Measurements from ENCODE around the gene PNMT.
"Not testable (repeated sequence)": the region's sequence is repeated elsewhere in the genome, so short reads cannot be mapped to it uniquely, and the experiment has no call there.

The PNMT gene

GRCh38 chr17:39706921-39707337, 38.7 kb downstream of the PNMT start:
- H3K4me3 ChIP-seq (ENCODE audit: low read length): no peak overlapping the region
- no peak for DNase-seq (ENCODE audit: low read depth)
- no peak for TF ChIP-seq CTCF (conservative IDR thresholded peaks at IDR 0.05; ENCODE audit: low read depth, low read length)

DNA sequence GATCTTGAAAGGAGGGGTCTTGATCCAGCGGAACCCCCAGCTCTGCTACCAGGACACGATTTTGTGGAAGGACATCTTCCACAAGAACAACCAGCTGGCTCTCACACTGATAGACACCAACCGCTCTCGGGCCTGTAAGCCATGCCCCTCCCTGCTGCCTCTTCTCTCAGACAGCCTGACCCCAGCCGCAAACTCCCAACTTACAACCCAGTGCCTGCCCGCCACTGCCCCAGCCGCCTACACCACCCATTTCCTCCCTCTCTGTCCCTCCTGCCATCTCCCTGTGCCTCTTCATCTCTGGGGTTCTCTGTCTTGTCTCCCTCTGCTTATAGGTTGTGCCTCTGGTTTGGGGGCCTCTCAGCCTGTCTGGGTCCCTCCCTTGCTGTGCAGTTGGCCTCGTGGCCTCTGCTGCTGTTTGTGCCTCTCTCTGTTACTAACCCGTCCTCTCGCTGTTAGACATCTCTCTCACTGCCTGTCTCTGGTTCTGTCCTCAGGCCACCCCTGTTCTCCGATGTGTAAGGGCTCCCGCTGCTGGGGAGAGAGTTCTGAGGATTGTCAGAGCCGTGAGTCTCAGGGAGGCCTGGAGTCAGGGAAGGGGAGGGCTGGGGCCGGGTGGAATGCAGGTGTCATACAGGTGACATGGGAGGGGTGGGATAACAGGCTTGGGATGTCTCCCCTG, 41.2 kb downstream of the PNMT start:
- no peak for DNase-seq (ENCODE audit: low read depth)
- no peak for TF ChIP-seq CTCF (conservative IDR thresholded peaks at IDR 0.05; ENCODE audit: low read depth, low read length)
- no peak overlapping the region for H3K4me3 ChIP-seq (ENCODE audit: low read length)

DNA sequence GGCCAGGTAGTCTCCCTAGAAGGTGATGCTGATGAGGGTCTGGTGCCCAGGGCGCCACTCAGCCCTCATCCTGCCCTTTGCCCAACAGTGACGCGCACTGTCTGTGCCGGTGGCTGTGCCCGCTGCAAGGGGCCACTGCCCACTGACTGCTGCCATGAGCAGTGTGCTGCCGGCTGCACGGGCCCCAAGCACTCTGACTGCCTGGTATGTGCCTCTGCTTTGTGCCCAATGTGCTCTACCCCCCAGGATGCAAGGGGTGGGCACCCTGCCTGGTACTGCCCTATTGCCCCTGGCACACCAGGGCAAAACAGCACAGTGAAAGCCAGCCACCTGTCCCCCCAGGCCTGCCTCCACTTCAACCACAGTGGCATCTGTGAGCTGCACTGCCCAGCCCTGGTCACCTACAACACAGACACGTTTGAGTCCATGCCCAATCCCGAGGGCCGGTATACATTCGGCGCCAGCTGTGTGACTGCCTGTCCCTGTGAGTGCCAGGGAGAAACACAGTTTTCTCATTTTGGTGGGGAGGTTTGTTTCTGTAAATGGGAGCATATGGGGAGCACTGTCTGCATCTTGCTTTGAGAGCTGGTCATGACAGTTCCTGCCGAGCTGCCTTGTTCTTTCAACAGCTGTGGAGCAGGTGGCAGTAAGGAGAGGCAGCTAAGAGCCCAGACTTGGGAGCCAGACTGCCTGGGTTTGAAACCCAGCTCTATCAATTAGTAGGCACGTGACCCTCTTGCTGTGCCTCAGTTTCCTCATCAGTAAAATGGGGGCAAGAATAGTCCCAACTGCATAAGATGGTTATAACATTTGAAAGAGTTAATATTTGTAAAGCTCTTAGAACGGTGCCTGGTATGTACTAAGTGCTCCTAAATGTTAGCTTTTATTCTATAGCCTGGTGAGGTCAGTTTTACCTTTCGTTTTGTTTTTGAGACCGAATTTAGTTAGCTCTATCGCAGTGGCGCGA, 42.0 kb downstream of the PNMT start:
- TF ChIP-seq CTCF (conservative IDR thresholded peaks at IDR 0.05; ENCODE audit: low read depth, low read length): no peak
- no peak overlapping the region for H3K4me3 ChIP-seq (ENCODE audit: low read length)
- DNase-seq (ENCODE audit: low read depth): no peak

DNA sequence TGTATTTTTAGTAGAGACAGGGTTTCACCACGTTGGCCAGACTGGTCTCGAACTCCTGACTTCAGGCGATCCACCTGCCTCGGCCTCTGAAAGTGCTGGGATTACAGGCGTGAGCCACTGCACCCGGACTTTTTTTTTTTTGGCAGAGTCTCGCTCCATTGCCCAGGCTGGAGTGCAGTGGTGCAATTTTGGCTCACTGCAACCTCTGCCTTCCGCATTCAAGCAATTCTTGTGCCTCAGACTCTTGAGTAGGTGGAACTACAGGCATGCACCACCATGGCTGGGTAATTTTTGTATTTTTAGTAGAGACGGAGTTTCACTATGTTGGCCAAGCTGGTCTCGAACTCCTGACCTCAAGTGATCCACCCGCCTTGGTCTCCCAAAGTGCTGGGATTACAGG, 42.8 kb downstream of the PNMT start:
- DNase-seq (ENCODE audit: low read depth); H3K4me3 ChIP-seq (ENCODE audit: low read length): not testable (repeated sequence)

DNA sequence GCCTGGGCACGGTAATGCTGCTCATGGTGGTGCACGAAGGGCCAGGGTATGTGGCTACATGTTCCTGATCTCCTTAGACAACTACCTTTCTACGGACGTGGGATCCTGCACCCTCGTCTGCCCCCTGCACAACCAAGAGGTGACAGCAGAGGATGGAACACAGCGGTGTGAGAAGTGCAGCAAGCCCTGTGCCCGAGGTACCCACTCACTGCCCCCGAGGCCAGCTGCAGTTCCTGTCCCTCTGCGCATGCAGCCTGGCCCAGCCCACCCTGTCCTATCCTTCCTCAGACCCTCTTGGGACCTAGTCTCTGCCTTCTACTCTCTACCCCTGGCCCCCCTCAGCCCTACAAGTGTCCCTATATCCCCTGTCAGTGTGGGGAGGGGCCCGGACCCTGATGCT, 43.6 kb downstream of the PNMT start:
- H3K4me3 ChIP-seq (ENCODE audit: low read length): no peak overlapping the region
- no peak for DNase-seq (ENCODE audit: low read depth)
- no peak for TF ChIP-seq CTCF (conservative IDR thresholded peaks at IDR 0.05; ENCODE audit: low read depth, low read length)

DNA sequence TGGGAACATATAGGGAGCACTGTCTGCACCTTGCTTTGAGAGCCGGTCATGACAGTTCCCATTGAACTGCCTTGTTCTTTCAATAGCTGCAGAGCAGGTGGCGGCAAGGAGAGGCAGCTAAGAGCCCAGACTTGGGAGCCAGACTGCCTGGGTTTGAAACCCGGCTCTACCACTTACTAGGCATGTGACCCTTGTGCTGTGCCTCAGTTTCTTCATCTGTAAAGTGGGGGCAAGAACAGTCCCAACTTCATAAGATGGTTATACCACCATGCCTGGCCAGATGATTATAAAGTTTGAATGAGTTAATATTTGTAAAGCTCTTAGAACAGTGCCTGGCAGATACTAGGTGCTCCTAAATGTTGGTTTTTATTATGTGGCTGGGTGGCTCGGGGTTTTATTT, 46.0 kb downstream of the PNMT start:
- TF ChIP-seq CTCF (conservative IDR thresholded peaks at IDR 0.05; ENCODE audit: low read depth, low read length): no peak
- H3K4me3 ChIP-seq (ENCODE audit: low read length): no peak overlapping the region
- no peak for DNase-seq (ENCODE audit: low read depth)

DNA sequence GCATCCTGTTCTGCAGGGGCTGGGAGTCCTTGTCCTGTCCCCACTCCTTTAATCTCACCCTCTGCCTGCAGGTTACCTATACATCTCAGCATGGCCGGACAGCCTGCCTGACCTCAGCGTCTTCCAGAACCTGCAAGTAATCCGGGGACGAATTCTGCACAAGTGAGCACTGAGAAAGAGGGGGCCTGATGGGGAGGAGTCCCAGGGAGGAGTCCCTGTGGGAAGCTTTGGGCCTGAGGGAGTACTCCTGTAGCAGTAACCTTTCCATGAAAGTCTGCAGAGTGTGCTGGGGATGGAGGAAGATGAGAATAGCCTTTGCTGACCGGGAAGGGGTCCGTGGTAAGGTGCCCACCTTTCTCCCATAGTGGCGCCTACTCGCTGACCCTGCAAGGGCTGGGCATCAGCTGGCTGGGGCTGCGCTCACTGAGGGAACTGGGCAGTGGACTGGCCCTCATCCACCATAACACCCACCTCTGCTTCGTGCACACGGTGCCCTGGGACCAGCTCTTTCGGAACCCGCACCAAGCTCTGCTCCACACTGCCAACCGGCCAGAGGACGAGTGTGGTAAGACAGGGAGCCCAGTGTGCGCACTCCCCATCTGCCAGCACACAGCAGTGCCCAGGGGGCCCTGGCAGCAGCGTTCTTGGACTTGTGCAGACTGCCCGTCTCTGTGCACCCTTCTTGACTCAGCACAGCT, 47.3 kb downstream of the PNMT start:
- no peak for TF ChIP-seq CTCF (conservative IDR thresholded peaks at IDR 0.05; ENCODE audit: low read depth, low read length)
- no peak overlapping the region for H3K4me3 ChIP-seq (ENCODE audit: low read length)
- DNase-seq (ENCODE audit: low read depth): no peak

All from retinal pigment epithelial cell (primary cell).